GM10847 (cell line): ENCODE results near the gene PHF21B.

Source experiments
- POLR2A ChIP-seq: IDR thresholded peaks from 2 replicates; pipeline ENCODE4 v1.6.1; 2011; ENCODE audit not compliant: insufficient read length; ENCODE audit errors: extremely low read depth

Gene PHF21B

GRCh38 chr22:45000330-45000729, 9.5 kb downstream of the PHF21B start:
- no peak for TF ChIP-seq POLR2A

GRCh38 chr22:44999687-45000086, 10.1 kb downstream of the PHF21B start:
- no peak for TF ChIP-seq POLR2A

GRCh38 chr22:44999231-44999630, 10.6 kb downstream of the PHF21B start:
- no peak for TF ChIP-seq POLR2A

DNA sequence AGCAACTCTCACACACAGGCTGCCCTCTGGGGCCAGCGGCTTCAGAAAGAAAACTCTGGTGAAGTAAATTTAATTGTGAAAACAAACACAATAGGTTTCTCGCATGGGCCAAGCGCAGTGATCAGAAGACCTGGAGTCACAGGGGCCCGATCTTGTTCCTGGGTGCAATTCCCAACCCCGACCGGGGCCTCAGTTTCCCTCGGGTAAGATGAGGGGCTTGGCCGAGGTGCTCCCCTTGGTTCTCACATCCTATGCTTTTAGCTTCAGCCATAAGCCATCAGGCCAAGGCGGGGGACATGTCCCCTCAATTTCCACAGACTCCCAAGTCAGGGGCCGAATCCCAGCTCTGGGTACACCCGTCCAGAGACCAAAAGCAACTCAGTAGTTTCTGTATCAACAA, 11.5 kb downstream of the PHF21B start:
- no peak for TF ChIP-seq POLR2A

GRCh38 chr22:44997060-44997459, 12.7 kb downstream of the PHF21B start:
- TF ChIP-seq POLR2A = no peak

DNA sequence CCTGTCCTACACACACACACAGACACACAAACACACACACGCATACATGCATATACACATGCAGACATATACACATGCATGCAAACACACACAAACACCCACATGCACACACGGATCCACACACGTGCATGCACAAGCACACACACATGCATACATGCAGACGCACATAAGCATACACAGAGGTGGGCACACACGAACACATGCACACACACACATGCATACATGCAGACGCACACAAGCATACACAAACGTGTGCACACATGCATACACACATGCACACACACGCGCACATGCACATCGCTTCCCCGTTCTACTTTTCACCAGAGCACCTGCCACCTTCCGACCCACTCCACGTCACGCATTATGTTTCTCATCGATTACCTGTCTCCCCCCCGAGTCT, 13.2 kb downstream of the PHF21B start:
- no peak for TF ChIP-seq POLR2A

GRCh38 chr22:44996120-44996519, 13.7 kb downstream of the PHF21B start:
- no peak for TF ChIP-seq POLR2A

GRCh38 chr22:44995715-44996114, 14.1 kb downstream of the PHF21B start:
- no peak for TF ChIP-seq POLR2A

- no peak for TF ChIP-seq POLR2A
Observed at GRCh38 chr22:44995105-44995514, 14.7 kb downstream of the PHF21B start.

- no peak for TF ChIP-seq POLR2A
Observed at GRCh38 chr22:44994399-44995104, 15.3 kb downstream of the PHF21B start.

- TF ChIP-seq POLR2A = no peak
Observed at GRCh38 chr22:44992166-44992565, 17.6 kb downstream of the PHF21B start.

- TF ChIP-seq POLR2A = no peak
Observed at GRCh38 chr22:44991218-44991617, 18.6 kb downstream of the PHF21B start.

DNA sequence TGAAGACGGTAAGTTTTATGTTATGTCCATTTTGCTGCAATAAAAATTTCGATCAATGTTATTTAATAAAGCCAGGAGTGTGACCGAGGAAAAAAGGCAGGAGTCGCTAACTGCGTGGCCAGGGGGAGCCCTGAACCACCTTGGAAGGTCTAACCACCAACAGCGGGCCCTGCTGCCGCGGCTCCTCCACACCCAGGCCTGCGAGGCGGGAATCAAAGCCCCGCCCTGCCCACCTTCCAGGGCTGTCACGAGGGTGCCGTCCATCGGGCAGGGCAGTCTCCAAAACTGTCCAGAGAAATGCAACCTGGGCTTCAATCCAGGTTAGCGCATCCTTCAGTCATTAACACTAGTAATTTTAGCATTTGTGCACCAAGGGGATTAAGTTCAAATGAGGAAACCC, 19.0 kb downstream of the PHF21B start:
- TF ChIP-seq POLR2A = no peak

DNA sequence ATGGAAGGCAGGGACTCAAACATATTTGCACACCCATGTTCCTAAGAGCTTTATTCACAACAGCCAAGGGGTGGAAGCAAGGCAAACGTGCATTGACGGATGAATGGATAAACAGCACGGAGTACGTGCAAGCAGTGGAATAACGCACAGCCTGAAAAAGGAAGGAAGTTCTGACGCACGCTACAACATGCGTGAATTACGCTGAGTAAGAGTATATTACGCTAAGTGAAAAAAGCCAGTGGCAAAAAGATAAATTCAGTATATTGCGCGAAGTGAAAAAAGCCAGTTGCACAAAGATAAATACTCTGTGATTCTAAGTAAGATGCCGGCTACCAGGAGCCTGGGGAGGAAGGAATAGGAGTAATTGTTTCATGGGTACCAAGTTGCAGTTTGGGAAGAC, 19.5 kb downstream of the PHF21B start:
- no peak for TF ChIP-seq POLR2A

- no peak for TF ChIP-seq POLR2A
Observed at GRCh38 chr22:44988671-44989070, 21.1 kb downstream of the PHF21B start.

DNA sequence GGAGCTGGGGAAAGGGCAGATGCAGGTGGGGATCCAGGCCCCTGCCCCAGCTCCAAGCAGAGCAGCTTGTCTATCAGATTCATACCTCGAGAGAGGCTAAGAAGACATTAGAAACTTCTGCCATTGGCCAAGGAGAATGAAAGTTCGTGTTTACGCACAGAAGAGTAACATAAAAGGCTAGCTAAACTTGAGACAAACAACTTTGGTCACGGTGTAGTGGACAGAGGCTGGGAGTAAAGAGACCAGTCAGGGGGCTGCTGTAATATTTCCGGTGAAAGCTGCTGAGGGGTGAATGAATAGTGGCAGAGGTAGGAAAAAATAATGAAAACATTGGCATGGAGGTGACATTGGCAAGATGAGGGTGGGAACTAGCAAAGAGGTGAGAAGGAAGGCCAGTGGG, 22.9 kb downstream of the PHF21B start:
- no peak for TF ChIP-seq POLR2A

DNA sequence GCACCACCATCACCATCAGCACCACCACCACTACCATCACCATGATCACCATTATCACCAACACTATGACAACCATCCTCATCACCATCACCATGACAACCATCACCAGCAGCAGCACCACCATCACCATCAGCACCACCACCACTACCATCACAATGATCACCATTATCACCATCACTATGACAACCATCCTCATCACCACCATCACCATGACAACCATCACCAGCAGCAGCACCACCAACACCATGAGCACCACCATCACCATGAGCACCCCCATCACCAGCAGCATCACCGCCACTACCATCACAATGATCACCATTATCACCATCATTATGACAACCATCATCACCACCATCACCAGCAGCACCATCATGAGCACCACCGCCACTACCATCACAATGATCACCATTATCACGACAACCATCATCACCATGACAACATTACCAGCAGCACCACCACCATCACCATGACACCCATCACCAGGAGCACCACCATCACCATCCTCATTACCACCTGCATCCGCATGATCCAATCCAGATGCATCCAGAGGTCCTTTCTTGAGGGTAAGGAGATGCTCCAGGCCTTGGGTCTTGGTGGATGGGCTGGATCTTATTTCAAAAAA, 23.8 kb downstream of the PHF21B start:
- TF ChIP-seq POLR2A = no peak
